ENCODE results near the gene PSME1. TPM values are rescaled to one million over a fixed set of nuclear protein-coding genes. Genes with fewer than 3 reads are reported as not detected.

Gene PSME1
- total and polyA plus RNA-seq, 2 of the 13 experiments (the other 11 are each of a cell fraction or from before 2014, with no cell fraction given) = 159 to 608 TPM

GRCh38 chr14:24177891-24178290 lies 41.9 kb downstream of the PSME1 start:
- H3K4me2 ChIP-seq (ENCODE audit: low read depth, low read length) = no peak overlapping the region
- peak; percentile 0; the same call in 1 of the 3 replicates for ATAC-seq
- H3K4me3 ChIP-seq (replicated peaks in 1 of 3; ENCODE audit: insufficient read depth in 1 of 3, low read depth in 2 of 3, low read length in 3 of 3) = no peak overlapping the region
- no peaks in the 10 kb centered on the region for H3K9me3 ChIP-seq (ENCODE audit: low read length)
- H3K27ac ChIP-seq (ENCODE audit: extremely low read length, insufficient read depth, low read length) = no peak overlapping the region
- no peak for FAIRE-seq
- H3K79me2 ChIP-seq (ENCODE audit: insufficient read depth, low read length) = no peaks in the 10 kb centered on the region
- H2AFZ ChIP-seq (ENCODE audit: low read length) = no peak overlapping the region
- no peak overlapping the region for H3K9ac ChIP-seq (ENCODE audit: insufficient read depth, low read depth, low read length)
- TF ChIP-seq AKAP8 (CRISPR knock-in tag; IDR thresholded peaks at IDR 0.05) (0 out of 2 replicates have a peak, but pooled peaks have one; percentile 7), MBD4 (IDR thresholded peaks at IDR 0.05; ENCODE audit: borderline replicate concordance, low read length) (no peak), AGO2 (optimal IDR thresholded peaks at IDR 0.05; ENCODE audit: low read depth, low read length) (peak; percentile 56), ZNF274 (CRISPR knock-in tag; IDR thresholded peaks at IDR 0.05) (no peak), RBFOX2 (IDR thresholded peaks at IDR 0.05; ENCODE audit: low read depth, low read length) (0 out of 2 replicates have a peak, but pooled peaks have one; percentile 12)
- H3K36me3 ChIP-seq (replicated peaks in 1 of 2; ENCODE audit: control insufficient read depth in 1 of 2, insufficient read depth in 2 of 2, low read length in 2 of 2) = peaks cover 47 to 52% of the 10 kb centered on the region in 2 experiments
- in situ Hi-C loops (cut with HindIII; ENCODE audit: extremely low pct_ligation_motif_present, low pct_unique_long_range_greater_than_20kb) = no loop called here
- no TSS peak for BruUV-seq (replicated peaks)
- no peak for DNase-seq (ENCODE audit: low spot score)
- intact Hi-C loops (cut with micrococcal nuclease; ENCODE audit: unreplicated experiment) = no loop called here
- 96% methylated on average over 14 of the region's 14 CpGs for WGBS (ENCODE audit: low lambda C conversion rate)
- ChIA-PET POLR2A (interaction anchor here (0.9 to 6.7 kb wide), 6 partner anchors 11 to 84 kb away, joined by 3 to 65 read pairs (median 5); partner anchors contain the start of genes EMC9, IPO4, IRF9 and MDP1), CTCF (ENCODE audit: low intra/inter-chr PET ratio, low total read pairs) (no interaction called here)
- H4K20me1 ChIP-seq (ENCODE audit: insufficient read depth, low read length) = no peaks in the 10 kb centered on the region
- H3K4me1 ChIP-seq (ENCODE audit: insufficient read depth, low read length) = no peaks in the 10 kb centered on the region
- H3K27me3 ChIP-seq (ENCODE audit: control insufficient read depth in 1 of 2, insufficient read depth in 2 of 2, low read length in 2 of 2) = no peaks in the 10 kb centered on the region

GRCh38 chr14:24178399-24179178 lies 42.6 kb downstream of the PSME1 start:
- peaks cover 54 to 59% of the 10 kb centered on the region in 2 experiments for H3K36me3 ChIP-seq (replicated peaks in 1 of 2; ENCODE audit: control insufficient read depth in 1 of 2, insufficient read depth in 2 of 2, low read length in 2 of 2)
- ATAC-seq = no peak
- H3K9ac ChIP-seq (ENCODE audit: insufficient read depth, low read depth, low read length) = no peak overlapping the region
- H3K4me1 ChIP-seq (ENCODE audit: insufficient read depth, low read length) = no peaks in the 10 kb centered on the region
- no peak overlapping the region for H3K4me2 ChIP-seq (ENCODE audit: low read depth, low read length)
- POLR2A ChIA-PET = interaction anchor here (0.6 to 8.1 kb wide), 12 partner anchors 8 to 66 kb away, joined by 3 to 65 read pairs (median 5); partner anchors contain the start of genes CHMP4A, DCAF11, EMC9 and IPO4
- no peaks in the 10 kb centered on the region for H3K79me2 ChIP-seq (ENCODE audit: insufficient read depth, low read length)
- CTCF ChIA-PET (ENCODE audit: low intra/inter-chr PET ratio, low total read pairs) = no interaction called here
- intact Hi-C loops (cut with micrococcal nuclease; ENCODE audit: unreplicated experiment) (no loop called here), in situ Hi-C loops (cut with HindIII; ENCODE audit: extremely low pct_ligation_motif_present, low pct_unique_long_range_greater_than_20kb) (no loop called here)
- no TSS peak for BruUV-seq (replicated peaks)
- WGBS (ENCODE audit: low lambda C conversion rate) = 86% methylated on average over 12 of the region's 12 CpGs
- no peak overlapping the region for H2AFZ ChIP-seq (ENCODE audit: low read length)
- H3K27me3 ChIP-seq (ENCODE audit: control insufficient read depth in 1 of 2, insufficient read depth in 2 of 2, low read length in 2 of 2) = no peaks in the 10 kb centered on the region
- H3K4me3 ChIP-seq (replicated peaks in 1 of 3; ENCODE audit: insufficient read depth in 1 of 3, low read depth in 2 of 3, low read length in 3 of 3) = no peak overlapping the region
- H3K27ac ChIP-seq (ENCODE audit: extremely low read length, insufficient read depth, low read length) = no peak overlapping the region
- no peak for DNase-seq (ENCODE audit: low spot score)
- FAIRE-seq = no peak
- H3K9me3 ChIP-seq (ENCODE audit: low read length) = no peaks in the 10 kb centered on the region
- H4K20me1 ChIP-seq (ENCODE audit: insufficient read depth, low read length) = no peaks in the 10 kb centered on the region
- 0 out of 2 replicates have a peak, but pooled peaks have one; percentile 20 for TF ChIP-seq CCDC6 (CRISPR knock-in tag; IDR thresholded peaks at IDR 0.05)
- no peak for TF ChIP-seq YEATS4 (CRISPR knock-in tag; IDR thresholded peaks at IDR 0.05; ENCODE audit: borderline replicate concordance)
- TF ChIP-seq POLR2G (IDR thresholded peaks at IDR 0.05; ENCODE audit: low read depth, low read length) = peak; percentile 26; the same call in 1 of the 2 replicates
- 0 out of 2 replicates have a peak, but pooled peaks have one; percentile 23 for TF ChIP-seq NR1H2 (CRISPR knock-in tag; IDR thresholded peaks at IDR 0.05; ENCODE audit: borderline replicate concordance, low read depth)
- TF ChIP-seq ARID5B (CRISPR knock-in tag; IDR thresholded peaks at IDR 0.05) = no peak
- TF ChIP-seq KAT8 (CRISPR knock-in tag; IDR thresholded peaks at IDR 0.05) = no peak

Measured in HepG2 (cell line).